HG03575 (cell line): ENCODE measurements around the gene CFAP251.

ENCODE experiments used
- ATAC-seq: cut with Tn5 transposase; IDR thresholded peaks from one replicate; pipeline ENCODE4 v1.9.1; 2021; ENCODE audit not compliant: unreplicated experiment, insufficient number of reproducible peaks, low FRiP score; ENCODE audit errors: extremely low read depth

Gene CFAP251

DNA sequence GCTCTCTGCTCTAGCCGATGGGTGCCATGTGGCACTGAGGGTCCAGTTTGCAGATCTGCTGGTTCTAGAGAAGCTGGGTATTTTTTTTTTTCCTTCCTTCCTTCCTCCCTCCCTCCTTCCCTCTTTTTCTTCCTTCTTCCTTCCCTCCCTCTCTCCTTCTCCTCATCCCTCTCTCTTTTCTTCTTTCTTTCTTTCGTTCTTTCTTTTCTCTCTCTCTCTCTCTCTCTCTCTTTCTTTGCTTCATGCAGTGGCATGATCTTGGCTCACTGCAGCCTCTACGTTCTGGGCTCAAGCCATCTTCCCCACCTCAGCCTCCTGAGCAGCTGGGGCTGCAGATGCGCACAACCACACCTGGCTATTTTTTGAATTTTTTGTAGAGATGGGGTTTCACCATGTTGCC lies 100.5 kb downstream of the CFAP251 start:
- no peak for ATAC-seq

- ATAC-seq: no peak
Measured at GRCh38 chr12:122020795-122021192, 102.4 kb downstream of the CFAP251 start.

GRCh38 chr12:122021193-122021821 lies 102.9 kb downstream of the CFAP251 start:
- ATAC-seq: no peak

GRCh38 chr12:122021822-122022392 lies 103.5 kb downstream of the CFAP251 start, which contains the start of gene BCL7A:
TSS of gene BCL7A (plus strand) at chr12:122021884. CDS start at chr12:122022092, 208 bp downstream.
- ATAC-seq: no peak

DNA sequence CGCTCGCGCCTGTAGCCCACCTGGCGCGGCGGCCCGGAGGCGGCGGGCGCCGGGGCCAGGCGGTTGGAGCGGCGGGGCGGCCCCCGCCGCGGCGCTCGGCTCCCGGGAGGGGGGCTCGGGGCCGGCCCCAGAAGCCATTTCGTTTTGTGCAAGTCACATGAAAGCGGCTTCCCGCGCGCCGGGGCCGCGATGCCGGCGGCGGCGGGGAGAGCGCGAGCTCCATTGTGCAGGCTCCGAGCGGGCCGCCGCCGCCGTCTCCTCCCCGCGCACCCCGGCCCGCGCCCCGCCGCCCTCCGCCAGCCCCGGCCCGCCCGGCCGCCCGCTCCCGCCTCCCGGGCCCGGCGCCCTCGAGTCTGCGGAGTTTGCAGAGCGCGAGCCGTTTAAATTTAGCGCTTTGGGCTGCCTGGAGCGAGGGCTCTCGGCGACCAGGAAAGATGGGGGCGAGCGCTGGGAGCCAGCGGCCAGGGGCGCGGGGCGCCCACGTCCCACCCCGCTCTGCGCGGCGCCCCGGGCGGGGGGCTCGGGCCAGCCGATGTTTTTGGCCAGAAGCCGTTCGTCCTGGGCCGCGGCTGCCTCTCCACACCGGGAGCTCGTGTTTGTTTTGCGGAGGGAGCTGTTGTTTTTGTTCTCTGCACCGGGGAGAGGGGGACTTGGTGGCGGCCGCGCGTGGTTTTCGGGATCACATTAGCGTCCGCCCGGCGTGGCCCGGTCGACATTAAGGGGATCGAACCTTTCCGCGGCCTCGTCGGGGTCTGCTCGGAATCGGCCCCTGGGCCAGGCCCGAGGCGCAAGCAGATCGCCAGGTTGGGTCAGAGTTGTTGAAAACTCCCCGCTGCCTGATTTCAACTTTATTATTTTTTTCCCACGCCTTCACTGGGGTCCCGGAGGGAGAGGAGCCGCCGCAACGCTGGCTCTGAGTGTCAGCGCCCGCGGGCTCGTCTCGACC lies 104.3 kb downstream of the CFAP251 start:
- no peak for ATAC-seq

DNA sequence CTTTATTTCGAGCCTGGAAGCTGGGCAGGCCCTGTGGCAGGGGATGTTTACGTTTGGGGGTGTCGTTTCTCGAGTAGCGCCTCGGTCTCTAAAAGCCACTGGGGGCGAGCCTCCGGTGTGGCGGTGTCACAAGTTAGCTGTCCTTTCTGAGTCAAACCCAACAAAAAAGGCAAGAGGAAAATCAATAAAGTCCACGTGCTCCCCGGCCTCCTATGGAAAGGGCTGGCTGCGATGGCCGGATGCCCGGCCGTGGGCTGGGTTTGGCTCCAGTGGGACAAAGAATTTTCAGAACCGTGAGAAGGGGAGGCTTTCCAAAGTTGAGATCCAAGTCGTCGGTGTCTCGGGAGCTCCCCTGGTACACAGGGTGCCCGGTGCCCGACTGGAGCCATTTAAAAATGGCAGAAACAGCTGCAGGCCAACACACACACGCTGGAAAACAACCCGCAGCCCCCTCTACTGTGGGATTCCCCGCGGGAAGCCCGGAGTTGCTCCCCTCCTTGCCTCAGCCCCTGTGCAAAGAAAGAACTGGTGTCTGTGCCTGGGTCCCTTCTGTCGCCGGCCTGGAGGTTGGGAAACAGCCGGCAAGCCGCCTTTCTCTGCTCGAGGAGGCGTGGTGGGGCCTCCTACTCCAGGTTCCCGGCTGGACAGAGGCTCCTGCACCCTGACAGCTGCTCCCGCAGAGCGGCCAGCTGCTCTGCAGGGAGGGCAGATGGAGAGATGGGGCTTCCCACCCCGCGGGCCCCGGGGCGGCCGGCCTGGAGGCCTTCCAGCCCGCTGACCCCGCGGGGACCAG lies 105.1 kb downstream of the CFAP251 start:
- ATAC-seq: no peak

DNA sequence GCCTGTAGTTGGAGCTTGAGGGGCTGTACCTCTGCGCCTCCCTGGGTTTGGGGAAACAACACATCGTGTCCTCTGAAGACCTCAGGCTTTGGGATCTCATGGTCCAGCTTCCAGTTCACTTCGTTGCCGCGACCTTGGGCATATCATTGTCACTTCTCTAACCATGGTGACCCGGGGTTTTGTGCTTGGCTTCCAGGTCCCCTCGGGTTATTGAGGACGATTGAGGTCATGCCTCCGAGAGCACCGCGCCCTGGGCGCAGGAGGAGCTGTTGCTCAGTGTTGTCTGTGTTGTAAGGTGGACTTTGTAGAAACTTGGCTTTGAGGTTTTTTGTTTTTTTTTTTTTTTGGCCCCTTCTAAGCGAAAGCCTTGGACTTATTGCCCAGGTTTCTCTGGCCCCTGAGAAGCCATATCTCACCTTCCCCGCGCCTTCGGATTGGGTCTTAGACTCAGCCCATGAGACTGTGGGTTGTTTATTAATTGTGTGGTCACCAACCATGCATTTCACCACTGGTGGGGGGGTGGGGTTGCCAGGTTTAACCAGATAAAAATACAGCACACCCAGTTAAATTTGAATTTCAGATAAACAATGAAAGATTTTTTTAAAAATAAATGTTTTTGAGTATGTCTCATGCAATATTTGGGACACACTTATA lies 105.9 kb downstream of the CFAP251 start:
- ATAC-seq: no peak

GRCh38 chr12:122026706-122027333 lies 108.4 kb downstream of the CFAP251 start:
- ATAC-seq: no peak

DNA sequence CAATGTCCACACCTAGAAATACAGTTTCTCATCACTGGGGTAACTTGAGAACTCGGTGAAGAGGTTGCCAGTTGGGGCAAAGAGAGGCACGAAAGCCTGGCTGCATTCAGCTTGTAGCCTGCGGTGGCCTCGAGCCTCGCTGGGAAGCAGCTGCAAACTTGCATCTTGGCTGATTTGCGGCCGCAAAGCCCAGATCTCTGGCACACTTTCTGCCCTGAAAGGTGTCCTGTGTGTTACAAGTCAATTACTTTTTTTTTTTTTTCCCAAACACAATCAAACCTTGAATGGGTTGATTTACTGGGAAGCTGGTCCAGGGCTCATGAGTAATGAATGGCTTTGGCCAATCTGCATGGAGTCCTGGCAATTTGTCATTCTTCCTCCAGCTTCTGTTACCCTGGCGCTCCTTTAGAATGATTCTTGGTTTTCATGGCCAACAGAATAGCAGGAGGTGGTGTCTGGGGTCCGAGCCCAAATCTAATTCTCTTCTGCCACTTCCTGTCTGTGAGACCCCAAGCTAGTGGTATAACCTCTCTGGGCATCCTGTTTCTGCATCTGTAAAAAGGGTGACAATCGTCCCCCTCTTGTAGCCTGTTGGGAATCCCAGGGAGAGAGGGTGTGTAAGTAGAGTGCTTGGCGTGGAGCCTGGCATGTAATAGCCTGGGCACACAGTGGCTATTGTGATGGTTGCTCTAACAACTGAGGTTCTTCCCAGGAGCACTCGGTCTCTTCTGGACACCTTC lies 109.9 kb downstream of the CFAP251 start:
- no peak for ATAC-seq

DNA sequence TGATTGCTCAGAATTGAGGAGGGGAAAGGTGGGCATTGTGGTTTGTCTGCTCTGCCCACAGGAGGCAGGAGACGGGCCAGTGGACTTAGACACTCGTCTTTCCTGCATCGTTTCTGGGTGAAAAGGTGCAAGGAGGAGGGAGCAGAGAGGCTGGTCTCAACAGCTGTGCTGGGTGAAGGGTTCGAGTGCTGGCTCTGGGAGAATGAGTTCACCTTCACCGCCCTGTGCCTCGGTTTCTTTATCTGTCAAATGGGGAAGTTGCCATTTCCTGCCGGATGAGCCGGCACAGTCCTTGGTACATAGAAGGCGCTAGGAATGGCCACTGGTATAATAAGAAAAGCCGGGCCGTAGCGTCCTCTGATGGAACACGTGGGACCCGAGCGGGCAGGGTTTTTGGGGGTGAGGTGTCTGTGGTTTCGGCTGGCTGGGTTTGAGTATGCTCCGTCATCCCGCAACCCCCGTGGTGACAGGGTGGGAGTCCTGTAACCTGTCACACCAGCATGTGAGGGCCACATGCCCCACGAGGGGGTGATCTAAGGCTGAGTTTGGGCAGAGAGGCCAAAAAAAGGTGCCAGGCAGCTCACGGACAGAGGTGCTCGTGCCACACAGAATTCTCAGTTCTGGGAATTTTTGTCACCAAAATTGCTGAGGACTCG lies 110.6 kb downstream of the CFAP251 start:
- no peak for ATAC-seq

GRCh38 chr12:122029620-122030423 lies 111.4 kb downstream of the CFAP251 start:
- ATAC-seq: no peak

- ATAC-seq: no peak
Measured at GRCh38 chr12:122030424-122031035, 112.1 kb downstream of the CFAP251 start.

DNA sequence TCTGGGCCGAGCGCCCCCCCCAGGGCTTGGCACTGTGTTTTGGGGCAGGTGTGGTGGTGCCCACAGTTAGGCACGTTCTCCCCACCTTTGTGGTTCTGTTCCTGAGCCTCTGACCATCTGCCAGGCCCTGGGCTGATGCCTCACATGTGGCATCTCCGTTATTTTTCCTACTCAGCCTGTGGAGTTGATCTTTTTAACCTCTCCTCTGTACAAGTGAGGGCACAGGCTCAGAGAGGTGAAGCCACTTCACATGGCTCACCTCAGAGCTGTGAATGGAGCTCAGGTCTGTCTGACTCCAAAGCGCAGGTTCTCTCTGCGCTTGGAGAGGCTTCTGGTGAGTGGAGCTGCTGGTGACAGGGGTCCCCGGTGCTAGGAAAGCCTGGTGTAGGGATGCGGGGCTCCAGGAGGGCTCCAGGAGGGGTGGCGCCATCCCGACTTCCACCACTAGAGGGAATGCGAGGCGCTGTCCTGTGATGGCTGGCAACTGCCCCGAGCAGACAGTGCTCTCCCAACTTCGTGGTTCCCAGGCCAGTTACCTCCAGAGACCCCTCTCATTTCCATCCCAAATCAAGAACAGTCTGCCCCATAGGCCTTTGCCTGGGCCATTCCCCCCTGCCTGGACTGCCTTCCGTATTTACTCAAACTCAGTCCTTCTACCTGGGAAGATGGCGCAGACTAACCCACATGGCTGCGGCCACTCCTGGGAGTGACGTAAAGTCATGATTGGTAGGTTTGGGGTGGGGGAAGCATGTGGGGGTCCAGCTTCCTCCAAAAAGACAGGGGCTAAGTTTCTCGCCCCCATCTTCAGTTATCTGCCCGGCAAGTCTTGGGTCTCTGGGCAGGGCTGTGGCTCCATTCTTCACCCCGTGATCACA lies 113.2 kb downstream of the CFAP251 start:
- no peak for ATAC-seq

- ATAC-seq: no peak
Measured at GRCh38 chr12:122032580-122032979, 114.2 kb downstream of the CFAP251 start.

GRCh38 chr12:122035292-122035691 lies 116.9 kb downstream of the CFAP251 start:
- ATAC-seq: no peak
